Neutrophil (primary cell): ENCODE results near the gene OSBPL8.

Experiments
- H3K27ac ChIP-seq: fragments of 200-600 bp; sonication (generic); 2 replicates; pipeline ENCODE4 v1.5.1; 2016; ENCODE audit warnings: mild to moderate bottlenecking, moderate library complexity
- H3K27me3 ChIP-seq: fragments of 200-600 bp; sonication (generic); 2 replicates; pipeline ENCODE4 v1.6.0; 2016; ENCODE audit warnings: mild to moderate bottlenecking
- H3K36me3 ChIP-seq: fragments of 200-600 bp; sonication (generic); 2 replicates; pipeline ENCODE4 v1.5.1; 2017
- H3K4me1 ChIP-seq, 2 experiments: fragments of 200-600 bp in 1 of 2; sonication (generic) in 1 of 2; 1 replicate in 1 of 2; 2 replicates in 1 of 2; pipeline versions ENCODE4 v1.5.1 to v1.6.1; 2013 to 2016; ENCODE audit warnings: low read depth in 1 of 2, low read length in 1 of 2, mild to moderate bottlenecking in 1 of 2, moderate library complexity in 1 of 2; ENCODE audit not compliant: control insufficient read depth in 1 of 2, insufficient read depth in 1 of 2
- H3K4me3 ChIP-seq, 2 experiments: fragments of 200-600 bp in 1 of 2; sonication (generic) in 1 of 2; 1 replicate in 1 of 2; 2 replicates in 1 of 2; pipeline ENCODE4 v1.5.1; 2013 to 2016; ENCODE audit warnings: low read depth in 1 of 2, low read length in 1 of 2, mild to moderate bottlenecking in 1 of 2, moderate library complexity in 1 of 2
- H3K9me3 ChIP-seq: fragments of 200-600 bp; sonication (generic); 2 replicates; pipeline ENCODE4 v1.5.1; 2016
- TF ChIP-seq, protein P1 (sequence below): fragments of 200-600 bp; sonication (generic); IDR thresholded peaks from 2 replicates; pipeline ENCODE4 v1.5.1; 2016; ENCODE audit warnings: antibody characterized with exemption

Gene OSBPL8

DNA sequence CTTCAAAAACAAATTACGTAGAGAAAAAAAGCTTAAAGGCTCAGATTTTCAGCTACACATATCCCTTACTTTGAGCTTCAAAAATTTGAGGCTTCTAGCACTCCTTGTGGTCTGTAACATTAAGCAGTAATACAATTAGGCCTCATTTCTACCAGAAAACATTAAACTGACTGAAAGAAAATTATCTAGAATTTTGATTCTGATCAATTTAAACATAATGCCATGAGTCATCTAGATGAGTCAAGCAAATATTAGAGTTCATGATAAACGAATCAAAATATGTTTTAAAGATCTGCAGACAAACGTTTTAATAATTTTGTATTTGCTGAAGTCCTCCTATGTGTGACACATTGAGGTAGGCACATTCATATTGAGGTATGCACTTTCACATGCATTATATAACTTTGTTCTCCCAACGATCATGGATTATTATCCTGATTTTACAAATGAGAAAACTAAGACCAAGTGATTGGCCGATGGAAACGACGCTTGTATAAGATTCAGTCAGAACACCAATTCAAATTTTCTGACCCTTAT, 4.3 kb downstream of the OSBPL8 start:
- TF ChIP-seq, protein P1, sequence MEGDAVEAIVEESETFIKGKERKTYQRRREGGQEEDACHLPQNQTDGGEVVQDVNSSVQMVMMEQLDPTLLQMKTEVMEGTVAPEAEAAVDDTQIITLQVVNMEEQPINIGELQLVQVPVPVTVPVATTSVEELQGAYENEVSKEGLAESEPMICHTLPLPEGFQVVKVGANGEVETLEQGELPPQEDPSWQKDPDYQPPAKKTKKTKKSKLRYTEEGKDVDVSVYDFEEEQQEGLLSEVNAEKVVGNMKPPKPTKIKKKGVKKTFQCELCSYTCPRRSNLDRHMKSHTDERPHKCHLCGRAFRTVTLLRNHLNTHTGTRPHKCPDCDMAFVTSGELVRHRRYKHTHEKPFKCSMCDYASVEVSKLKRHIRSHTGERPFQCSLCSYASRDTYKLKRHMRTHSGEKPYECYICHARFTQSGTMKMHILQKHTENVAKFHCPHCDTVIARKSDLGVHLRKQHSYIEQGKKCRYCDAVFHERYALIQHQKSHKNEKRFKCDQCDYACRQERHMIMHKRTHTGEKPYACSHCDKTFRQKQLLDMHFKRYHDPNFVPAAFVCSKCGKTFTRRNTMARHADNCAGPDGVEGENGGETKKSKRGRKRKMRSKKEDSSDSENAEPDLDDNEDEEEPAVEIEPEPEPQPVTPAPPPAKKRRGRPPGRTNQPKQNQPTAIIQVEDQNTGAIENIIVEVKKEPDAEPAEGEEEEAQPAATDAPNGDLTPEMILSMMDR, result no peak
- Histone ChIP-seq H3K27me3 (no peaks in the 10 kb centered on the region), H3K9me3 (no peaks in the 10 kb centered on the region), H3K4me3 (no peak overlapping the region), H3K4me1 (peaks cover 63 to 68% of the 10 kb centered on the region in 2 experiments), H3K27ac (peak overlapping the region; percentile 74), H3K36me3 (no peaks in the 10 kb centered on the region)

DNA sequence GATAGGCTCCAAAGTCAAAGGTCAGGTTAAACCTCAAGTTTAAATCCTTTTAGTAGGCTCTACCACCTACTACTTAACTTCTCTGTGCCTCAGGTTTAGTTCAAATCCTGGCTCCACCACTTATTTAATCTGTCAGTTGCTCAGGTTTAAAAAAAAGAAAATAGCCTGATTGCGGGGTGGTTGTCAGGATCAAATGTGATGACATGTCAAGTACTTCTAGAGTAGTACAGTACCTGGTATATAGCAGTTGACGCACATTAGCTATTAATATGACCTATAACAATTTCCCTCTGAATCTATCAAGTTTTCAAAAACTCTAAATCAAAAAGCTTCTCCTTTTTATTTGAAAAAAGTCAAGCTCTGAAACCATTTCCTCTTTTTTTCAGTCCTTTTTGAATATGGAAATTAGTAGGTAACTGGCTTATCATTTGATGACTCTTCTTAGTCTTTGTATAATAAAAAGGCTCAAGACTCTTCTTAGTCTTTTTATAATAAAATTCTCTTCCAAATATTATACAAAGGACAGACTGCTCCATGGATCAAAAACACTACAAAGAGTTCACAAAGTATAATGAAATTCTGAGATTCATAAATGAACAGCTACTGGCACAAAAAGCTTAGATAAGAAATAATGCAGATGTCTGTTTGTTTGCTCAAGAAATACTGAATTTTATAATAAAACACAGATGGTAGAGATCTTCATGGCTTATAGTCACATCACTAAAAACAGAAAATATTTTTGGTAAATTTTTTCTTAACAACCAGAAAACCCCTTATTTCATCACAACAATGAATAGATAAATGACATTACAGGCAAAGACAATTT, 5.0 kb downstream of the OSBPL8 start:
- Histone ChIP-seq H3K4me3 (no peak overlapping the region), H3K36me3 (no peaks in the 10 kb centered on the region), H3K4me1 (peaks cover 57 to 62% of the 10 kb centered on the region in 2 experiments), H3K9me3 (no peaks in the 10 kb centered on the region), H3K27me3 (no peaks in the 10 kb centered on the region), H3K27ac (peak overlapping the region; percentile 74)
- TF ChIP-seq, protein P1, result no peak

DNA sequence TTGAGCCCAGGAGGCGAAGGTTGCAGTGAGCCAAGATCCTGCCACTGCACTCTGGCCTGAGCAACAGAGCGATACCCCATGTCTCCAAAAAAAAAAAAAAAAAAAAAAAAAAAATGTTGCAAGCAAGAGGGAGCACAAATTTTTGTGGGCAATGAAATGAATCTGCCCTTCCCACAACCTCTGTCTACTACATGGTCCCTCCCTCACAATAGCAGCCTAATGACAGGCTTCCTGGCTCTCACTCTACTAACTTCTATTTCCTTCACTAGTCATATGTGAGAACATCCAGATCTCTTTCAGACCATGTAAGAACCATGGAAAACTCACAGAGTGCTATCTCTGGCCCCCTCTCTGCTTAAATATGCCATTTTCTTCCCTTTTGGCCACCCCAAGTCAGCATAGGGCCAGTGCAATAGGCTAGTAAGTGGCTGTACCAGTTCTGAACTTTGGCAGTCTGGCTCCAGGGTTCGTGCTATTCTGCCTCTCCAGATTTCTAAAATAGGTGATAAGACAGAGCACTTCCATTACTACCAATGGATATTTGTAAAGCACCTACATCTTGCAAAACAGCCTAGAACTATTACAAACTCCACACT, 7.1 kb downstream of the OSBPL8 start:
- no peak overlapping the region for H3K4me3 ChIP-seq
- peaks cover 44 to 57% of the 10 kb centered on the region in 2 experiments for H3K4me1 ChIP-seq
- no peaks in the 10 kb centered on the region for H3K36me3 ChIP-seq
- peak overlapping the region; percentile 41 for H3K27ac ChIP-seq
- no peaks in the 10 kb centered on the region for H3K27me3 ChIP-seq
- TF ChIP-seq, protein P1, result no peak
- H3K9me3 ChIP-seq, result no peaks in the 10 kb centered on the region

DNA sequence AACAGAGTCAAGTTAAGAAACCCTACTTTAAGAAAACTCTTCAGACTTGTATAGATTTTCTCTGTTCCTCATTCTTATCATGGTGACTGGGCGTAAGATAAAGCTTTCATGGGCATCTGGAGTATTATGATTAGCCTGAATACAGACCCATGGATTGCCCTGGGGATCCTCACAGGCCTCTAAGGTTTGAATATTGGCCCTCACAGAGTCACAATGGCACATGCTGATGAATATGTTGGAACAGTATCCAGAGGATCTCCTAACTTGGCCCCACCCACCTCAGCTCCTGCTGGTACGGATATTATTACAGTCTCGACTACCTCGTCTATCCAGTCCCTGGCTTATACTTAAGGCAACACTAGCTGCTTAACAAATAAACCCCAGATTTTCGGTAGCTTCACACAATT, 8.1 kb downstream of the OSBPL8 start:
- H3K27ac ChIP-seq, result peak overlapping the region; percentile 42
- no peaks in the 10 kb centered on the region for H3K36me3 ChIP-seq
- no peak overlapping the region for H3K4me3 ChIP-seq
- H3K27me3 ChIP-seq, result no peaks in the 10 kb centered on the region
- TF ChIP-seq, protein P1, result no peak
- no peaks in the 10 kb centered on the region for H3K9me3 ChIP-seq
- H3K4me1 ChIP-seq, result peaks cover 35 to 49% of the 10 kb centered on the region in 2 experiments

DNA sequence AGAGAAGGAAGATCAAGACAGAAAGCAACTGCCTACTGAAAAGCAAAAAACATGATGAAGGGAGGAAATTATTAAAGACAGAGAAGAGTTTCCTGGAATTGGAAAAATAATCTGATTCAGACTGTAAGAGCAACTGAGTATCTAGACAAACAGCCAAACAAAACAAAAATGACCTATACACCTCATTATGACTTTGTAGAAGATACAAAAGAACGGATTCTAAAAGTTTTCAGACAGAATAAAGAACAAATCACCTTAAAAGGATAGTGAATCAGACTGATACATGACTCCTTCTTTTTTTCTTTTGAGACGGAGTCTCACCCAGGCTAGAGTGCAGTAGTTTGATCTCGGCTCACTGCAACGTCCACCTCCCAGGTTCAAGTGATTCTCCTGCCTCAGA, 10.4 kb downstream of the OSBPL8 start:
- no peaks in the 10 kb centered on the region for H3K27me3 ChIP-seq
- H3K27ac ChIP-seq, result no peak overlapping the region
- no peak overlapping the region for H3K4me3 ChIP-seq
- H3K4me1 ChIP-seq, result peaks cover 22 to 38% of the 10 kb centered on the region in 2 experiments
- no peaks in the 10 kb centered on the region for H3K9me3 ChIP-seq
- H3K36me3 ChIP-seq, result no peaks in the 10 kb centered on the region
- TF ChIP-seq, protein P1, result no peak
